GM21528 (cell line): Measurements from ENCODE around the gene TAF4.
"Not testable (repeated sequence)": the region's sequence is repeated elsewhere in the genome, so short reads cannot be mapped to it uniquely, and the experiment has no call there.

Experiments
- ATAC-seq: cut with Tn5 transposase; IDR thresholded peaks from one replicate; pipeline ENCODE4 v1.9.1; 2021; ENCODE audit warnings: mild to moderate bottlenecking, moderate library complexity; ENCODE audit not compliant: unreplicated experiment, low FRiP score

The TAF4 gene

GRCh38 chr20:61983965-61984364, 81.7 kb downstream of the TAF4 start:
- ATAC-seq = no peak

DNA sequence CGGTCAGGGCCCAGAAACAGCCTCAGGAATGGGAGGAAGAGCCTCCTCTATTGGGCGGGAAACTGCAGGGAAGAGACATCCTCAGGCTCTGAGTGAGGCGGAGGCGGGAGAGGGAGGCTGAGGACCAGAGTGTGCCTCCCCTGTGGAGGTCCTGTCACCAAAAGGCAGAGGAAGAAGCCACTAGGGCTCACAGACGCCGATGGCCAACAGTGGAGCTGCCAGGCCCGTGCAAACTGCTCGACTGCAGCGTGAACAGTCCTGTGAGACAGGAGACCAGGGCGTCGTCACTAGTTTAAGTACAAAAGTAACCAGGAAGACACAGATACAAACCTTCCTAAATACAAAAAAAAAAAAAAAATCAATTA, 82.7 kb downstream of the TAF4 start:
- no peak for ATAC-seq

DNA sequence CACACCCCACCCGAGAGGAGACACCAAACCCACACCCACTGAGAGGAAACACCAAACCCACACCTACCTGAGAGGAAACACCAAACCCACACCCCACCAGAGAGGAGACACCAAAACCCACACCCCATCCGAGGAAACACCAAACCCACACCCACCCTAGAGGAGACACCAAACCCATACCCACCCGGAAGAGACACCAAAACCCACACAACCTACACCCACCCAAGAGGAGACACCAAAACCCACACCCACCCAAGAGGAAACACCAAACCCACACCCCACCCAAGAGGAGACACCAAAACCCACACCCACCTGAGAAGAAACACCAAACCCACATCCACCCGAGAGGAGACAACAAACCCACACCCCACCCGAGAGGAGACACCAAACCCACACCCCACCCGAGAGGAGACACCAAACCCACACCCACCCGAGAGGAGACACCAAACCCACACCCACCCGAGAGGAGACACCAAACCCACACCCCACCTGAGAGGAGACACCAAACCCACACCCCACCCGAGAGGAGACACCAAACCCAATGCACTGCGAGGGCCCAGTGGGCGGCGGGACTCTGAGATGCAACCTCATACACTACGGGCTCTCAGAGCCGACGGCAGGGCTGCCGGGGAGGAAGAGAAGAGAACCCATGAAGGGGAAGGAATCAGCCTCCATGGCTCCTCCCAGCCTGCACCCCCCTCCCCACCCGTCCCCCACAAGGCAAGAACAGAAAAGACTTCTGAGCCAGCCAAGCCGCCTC, 83.3 kb downstream of the TAF4 start:
- no peak for ATAC-seq

DNA sequence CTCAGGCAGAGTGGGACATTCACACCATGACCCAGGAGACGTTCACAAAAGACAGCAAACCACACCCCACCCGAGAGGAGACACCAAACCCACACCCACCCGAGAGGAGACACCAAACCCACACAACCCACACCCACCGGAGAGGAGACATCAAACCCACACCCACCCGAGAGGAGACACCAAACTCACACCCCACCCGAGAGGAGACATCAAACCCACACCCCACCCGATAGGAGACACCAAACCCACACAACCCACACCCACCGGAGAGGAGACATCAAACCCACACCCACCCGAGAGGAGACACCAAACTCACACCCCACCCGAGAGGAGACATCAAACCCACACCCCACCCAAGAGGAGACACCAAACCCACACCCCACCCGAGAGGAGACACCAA, 84.0 kb downstream of the TAF4 start:
- not testable (repeated sequence) for ATAC-seq

DNA sequence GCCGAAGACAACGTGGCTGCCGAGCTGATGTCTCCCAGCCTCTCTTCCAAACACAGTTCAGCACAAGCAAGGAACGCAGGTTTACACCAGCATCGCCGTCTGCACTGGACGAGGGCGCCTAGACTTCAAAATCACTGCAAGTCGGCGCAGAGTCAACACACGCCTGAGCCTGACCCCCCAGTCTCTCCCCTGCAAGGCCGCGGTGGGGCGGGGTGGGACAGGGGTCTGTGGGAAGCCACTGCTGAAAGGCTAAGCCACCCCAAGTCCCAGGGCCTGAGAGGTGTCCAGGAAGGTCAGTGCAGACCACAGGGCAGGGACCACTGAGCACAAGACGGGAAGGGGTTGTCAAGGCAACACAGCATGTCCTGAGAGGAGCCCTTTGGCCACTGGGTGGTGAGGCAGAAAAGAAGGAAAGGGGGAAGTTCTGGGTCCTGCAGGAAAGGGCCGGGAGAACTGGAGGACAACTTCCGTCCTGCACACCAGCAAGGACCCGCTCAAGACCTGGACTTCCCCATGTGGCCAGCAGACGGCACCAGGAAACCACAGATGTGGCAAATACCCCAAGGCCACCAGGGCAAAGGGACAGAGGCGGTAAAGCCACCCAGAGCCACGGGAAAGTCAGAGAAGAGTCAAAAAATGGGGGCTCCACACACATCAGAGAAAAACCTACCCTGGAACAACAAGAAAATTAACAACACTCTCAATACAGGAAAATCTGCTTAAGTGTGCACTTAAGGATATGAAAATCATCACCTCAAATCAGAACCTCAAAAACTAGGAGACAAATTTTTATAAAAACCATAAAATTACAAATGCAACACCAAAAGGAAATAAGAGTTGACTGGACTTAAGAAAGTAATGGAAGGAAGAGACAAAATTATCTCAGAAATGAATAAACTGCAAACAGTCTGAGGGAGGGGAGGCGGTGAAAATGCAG, 84.8 kb downstream of the TAF4 start:
- no peak for ATAC-seq

GRCh38 chr20:61979701-61980635, 85.7 kb downstream of the TAF4 start:
- ATAC-seq = no peak

- no peak for ATAC-seq
Measured at GRCh38 chr20:61979090-61979489, 86.6 kb downstream of the TAF4 start.

- no peak for ATAC-seq
Measured at GRCh38 chr20:61978491-61978890, 87.2 kb downstream of the TAF4 start.

- ATAC-seq = no peak
Measured at GRCh38 chr20:61977419-61977786, 88.3 kb downstream of the TAF4 start.

DNA sequence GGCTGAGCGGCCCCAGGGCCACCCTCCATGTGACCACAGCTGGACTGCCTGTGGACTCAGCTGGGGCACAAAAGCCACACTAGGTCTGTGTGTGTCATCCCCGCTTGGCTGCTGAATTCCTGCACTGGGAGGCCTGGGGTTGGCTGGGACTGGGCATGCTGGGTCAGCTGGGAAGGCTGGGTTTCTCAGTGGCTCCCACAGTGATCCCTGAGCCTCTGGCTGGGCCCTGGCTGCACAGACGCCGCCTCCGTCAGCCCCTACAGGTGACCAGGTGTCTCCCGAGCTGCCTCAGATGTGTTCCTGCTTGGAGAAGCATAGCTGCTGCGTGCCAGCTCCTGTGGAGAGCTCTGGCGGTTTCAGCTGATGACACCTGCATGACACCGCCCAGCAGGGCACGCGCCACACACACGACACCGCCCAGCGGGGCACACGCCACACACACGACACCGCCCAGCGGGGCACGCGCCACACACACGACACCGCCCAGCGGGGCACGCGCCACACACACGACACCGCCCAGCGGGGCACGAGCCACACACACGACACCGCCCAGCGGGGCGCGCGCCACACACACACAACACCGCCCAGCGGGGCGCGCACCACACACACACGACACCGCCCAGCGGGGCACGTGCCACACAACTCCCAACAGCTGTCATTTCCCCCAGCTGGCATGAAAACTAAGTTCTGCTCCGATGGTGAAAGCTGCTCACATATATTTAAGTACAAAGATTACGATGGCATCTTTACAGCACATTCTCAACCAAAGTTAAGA, 88.8 kb downstream of the TAF4 start:
- no peak for ATAC-seq

GRCh38 chr20:61976263-61976643, 89.4 kb downstream of the TAF4 start:
- no peak for ATAC-seq

- ATAC-seq = no peak
Measured at GRCh38 chr20:61975407-61976129, 90.1 kb downstream of the TAF4 start.

DNA sequence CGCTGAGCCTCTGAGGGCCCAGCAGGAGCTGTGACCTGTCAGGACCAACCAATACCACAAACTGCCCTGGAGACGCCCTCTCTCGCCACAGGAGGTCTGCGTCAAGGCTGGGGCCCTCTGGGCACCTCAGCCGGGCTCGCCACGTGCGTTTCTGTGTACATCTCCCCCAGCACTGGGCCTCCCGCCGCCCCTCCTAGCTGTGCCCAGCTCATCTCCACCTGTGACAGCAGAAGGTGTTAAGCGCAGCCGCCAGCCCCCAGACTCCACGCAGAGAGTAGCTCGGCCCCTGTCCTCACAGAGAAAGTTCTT, 91.4 kb downstream of the TAF4 start:
- no peak for ATAC-seq

DNA sequence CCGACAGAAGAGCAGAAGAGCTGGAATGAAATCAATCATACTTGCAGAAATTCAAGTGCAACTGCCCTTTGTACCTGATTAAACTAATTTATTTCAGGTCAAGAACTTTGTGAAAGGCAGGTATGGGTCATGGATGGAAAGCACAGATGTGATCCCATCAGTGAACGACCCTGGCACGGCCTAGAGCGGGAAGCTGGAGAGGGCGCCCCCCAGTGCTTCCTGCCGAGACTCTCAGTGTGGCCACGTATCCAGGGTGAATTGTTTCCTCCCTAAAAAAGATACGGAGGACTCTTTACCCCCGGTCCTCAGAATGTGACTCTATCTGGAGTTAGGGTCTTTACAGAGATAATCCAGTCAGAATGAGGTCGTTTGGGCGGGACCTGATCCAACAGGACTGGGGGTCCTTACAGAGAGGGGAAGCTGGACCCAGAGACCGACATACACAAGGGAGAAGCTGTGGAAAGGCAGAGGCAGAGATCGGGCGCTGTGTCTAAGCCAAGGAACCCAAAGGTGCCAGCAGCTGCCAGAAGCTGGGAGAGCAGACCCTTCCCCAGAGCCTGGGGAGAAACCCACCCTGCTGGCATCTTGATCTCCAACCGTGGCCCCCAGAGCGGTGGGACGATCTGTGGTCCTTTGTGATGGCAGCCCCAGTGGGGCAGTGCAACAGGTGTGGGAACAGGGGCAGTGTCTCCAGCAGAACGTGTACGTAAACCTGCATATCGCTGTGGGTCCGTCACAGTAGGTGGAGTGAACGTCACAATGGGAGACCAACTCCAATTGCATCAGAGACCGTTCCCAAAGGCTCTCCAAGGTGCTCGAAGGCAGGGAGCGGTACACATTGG, 91.9 kb downstream of the TAF4 start:
- ATAC-seq = no peak

DNA sequence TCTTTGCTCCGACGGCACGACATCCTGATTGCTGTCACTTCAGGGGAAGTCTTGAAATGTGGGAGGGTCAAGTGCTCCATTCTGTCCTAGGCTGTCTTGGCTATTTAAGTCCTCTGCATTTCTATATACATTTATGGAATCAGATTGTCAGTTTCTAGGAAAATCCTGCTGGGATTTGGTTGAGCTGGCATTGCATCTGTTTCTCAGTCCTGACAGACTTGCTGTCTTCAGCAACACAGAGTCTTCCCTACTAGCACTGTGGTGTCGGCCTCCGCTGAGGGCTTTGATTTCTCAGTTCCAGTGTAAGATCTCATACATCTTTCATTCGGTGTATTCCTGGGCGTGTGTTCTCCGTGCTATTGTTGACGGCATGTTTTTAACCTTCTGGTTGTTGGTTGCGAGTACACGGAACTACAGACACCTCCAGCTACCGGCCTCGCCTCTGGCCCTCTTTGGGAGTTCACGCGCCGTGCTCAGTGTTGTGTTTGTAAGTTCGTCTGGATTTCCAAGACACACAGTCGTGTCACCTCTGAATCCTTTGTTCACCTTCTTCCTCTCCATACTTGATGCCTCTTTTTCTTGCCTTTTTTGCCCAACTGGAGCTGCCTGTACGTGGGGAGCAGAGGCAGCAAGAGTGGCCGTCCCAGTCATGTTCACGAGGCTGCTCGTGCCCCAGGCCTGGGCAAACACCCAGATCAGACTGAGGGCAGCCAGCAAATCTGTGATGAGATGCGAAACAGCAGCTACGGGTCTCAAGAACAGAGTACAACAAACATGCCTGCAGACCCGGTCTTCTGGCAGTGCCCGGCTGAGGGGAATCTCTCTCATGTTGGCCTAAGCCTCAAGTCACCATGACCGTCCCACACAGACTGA, 92.8 kb downstream of the TAF4 start:
- ATAC-seq = no peak

GRCh38 chr20:61971595-61971994, 94.1 kb downstream of the TAF4 start:
- ATAC-seq = not testable (repeated sequence)

DNA sequence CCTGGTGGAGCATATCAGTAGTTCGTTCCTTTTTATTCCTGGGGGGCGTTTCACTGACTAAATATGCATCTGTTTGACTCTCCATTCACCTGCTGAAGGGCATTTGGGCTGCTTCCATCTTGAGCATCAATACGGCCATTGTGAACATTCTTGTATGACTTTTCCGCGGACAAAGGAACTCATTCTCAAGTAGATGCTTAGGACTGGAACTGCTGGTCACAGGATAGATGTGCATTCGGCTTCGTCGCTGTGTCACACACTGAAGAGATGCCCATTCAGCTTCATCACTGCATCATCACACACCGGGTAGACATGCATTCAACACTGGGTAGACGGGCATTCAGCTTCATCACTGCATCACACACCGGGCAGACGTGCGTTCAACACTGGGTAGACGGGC, 95.3 kb downstream of the TAF4 start:
- no peak for ATAC-seq

DNA sequence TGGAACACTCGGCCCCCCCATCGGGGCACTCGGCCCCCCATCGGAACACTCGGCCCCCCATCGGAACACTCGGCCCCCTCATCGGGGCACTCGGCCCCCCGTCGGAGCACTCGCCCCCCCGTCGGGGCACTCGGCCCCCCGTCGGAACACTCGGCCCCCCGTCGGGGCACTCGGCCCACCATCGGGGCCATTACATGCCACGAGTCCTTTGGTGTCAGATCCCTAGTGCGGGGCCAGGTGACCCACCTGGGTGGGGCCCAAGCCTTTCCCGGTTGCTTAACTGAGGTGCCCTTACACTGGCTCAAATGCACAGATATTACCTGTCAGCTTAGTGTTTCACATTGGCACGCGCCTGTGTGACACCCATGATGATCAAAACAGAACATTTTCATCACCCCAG, 95.9 kb downstream of the TAF4 start:
- no peak for ATAC-seq
